ENCODE measurements around the gene TMEM50A.
"Not testable (repeated sequence)": the region's sequence is repeated elsewhere in the genome, so short reads cannot be mapped to it uniquely, and the experiment has no call there.

The TMEM50A gene

GRCh38 chr1:25337483-25338187 lies 499 bp upstream of the TMEM50A start:
- DNase-seq = peak; percentile 20

- no peak for DNase-seq
Measured at GRCh38 chr1:25338986-25339385, 852 bp downstream of the TMEM50A start.

DNA sequence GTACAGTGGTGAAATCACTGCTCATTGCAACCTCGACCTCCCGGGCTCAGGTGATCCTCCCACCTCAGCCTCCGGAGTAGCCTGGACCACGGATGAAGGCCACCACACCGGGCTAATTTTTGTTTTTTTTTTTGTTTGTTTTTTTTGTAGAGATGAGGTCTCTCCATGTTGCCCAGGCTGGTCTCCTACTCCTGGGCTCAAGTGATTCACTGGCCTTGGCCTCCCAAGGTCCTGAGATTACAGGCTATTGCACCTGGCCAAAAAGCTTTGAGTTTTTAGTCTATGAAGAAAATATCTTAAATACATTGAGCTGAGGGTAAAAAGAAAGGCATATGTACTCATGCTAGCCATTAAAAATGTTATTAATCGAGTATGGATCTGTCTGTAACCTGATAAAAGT lies 3.6 kb downstream of the TMEM50A start:
- no peak for DNase-seq

- DNase-seq = no peak
Measured at GRCh38 chr1:25342846-25343245, 4.7 kb downstream of the TMEM50A start.

DNA sequence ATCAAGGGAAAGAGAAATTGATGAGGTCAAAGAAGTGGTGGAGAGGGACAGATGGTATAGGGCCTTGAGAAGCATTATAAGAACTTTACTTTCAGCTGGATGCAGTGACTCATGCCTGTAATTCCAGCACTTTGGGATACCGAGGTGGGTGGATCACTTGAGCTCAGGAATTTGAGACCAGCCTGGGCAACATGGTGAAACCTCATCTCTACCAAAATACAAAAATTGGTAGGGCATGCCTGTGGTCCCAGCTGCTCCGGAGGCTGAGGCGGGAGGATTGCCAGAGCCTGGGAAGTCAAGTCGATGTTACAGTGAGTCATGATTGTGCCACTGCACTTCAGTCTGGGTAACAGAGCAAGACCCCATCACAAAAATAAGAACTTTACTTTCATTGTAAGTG lies 5.7 kb downstream of the TMEM50A start:
- no peak for DNase-seq

DNA sequence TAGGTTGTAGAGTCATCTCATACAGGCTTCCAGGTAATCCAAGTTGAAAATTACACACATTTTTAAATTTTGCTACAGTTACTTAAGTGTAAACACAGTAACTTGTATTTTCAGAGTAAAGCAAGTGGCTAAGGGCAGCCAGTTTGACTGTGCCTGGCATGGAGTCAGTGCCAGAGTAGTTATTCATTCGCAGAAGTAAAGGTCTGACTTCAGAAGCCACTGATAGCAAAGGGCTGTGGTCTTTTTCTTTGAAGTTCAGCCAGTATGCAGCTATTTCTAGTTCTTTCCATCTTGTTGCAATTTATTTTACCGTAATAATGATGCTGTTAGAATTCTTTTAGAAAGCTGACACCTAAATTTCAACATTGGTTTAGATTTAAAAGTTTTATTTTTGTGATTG lies 9.4 kb downstream of the TMEM50A start:
- no peak for DNase-seq

- no peak for DNase-seq
Measured at GRCh38 chr1:25349606-25350005, 11.5 kb downstream of the TMEM50A start.

DNA sequence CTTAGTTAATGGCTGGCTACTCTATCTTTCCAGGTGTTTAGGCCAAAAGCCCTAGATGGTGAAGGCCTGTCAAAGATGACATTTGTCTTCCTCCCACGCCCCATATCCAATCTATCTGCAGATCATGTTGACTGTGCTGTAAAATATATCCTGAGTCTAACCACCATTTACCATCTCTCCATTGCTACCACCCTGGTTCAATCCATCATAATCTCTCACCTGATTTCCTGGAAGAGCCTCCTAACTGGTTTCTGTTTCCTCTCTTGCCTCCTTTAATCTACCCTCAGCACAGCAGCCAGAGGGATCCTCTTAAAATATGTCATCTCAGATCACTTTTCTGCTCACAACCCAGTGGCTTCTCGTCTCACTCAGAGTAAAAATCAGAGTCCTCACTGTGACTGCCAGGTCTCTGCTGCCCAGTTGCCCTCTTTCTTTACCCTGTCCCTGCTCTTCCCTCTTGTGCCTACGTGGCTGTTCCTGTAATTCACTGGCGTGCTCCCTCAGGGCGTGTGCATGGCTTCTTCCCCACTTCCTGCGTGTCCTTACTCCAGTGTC lies 17.8 kb downstream of the TMEM50A start:
- DNase-seq = no peak

- DNase-seq = no peak
Measured at GRCh38 chr1:25356441-25356840, 18.3 kb downstream of the TMEM50A start.

GRCh38 chr1:25356848-25357247 lies 18.7 kb downstream of the TMEM50A start:
- DNase-seq = no peak

GRCh38 chr1:25360596-25361581 lies 22.8 kb downstream of the TMEM50A start:
- no peak for DNase-seq

DNA sequence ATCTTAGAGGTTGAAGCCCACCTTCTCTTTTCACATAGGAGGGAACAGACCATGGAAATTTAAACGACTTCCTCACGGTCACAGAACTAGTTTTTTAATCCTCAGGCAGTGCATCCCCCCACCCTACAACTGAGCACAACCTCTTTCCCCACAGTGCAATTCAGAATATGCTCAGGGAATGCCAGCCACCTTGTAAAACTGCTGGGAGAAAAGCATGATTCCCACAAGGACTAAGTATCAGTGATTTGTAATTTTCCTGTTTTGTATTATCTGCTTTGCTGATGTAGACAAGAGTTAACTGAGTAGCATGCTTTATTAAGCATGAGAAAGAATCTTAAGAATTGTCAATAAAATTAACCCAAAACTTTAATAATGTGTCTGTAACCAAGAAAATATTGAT lies 23.8 kb downstream of the TMEM50A start:
- DNase-seq = no peak

DNA sequence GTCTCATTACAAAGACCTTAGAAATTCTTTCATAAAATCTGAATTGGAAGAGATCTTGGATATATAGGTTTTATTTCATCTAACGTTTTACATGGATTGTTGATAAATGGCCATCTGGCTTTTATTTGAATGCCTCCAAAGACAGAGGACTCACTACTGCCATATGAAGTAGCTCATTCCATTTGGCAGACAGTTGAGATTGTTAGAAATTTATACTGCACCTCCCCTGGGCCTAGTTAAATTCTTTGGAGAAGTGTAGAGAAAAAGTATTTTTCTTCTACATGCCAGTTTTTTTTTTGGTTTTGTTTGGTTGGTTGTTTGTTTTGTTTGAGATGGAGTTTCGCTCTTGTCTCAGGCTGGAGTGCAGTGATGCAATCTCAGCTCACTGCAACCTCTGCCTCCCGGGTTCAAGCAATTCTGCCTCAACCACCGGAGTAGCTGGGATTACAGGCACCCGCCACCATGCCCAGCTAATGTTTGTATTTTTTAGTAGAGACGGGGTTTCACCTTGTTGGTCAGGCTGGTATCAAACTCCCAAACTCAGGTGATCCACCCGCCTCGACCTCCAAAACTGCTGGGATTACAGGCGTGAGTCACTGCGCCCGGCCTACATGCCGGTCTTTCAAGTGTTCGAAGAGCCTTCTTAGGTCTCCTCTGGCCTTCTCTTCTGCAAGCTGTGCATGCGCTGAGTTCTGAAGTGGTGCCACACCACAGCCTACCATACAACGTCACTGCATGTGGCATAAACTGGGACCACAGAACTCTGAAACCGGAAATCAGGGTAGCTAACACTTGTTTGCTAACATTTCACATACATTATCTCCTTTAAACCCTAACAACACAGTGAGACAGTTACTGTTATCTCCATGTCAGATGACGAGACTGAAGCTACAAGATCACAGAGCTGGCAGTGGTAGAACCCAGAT lies 24.8 kb downstream of the TMEM50A start:
- not testable (repeated sequence) for DNase-seq

- DNase-seq = no peak
Measured at GRCh38 chr1:25369241-25369640, 31.1 kb downstream of the TMEM50A start.

DNA sequence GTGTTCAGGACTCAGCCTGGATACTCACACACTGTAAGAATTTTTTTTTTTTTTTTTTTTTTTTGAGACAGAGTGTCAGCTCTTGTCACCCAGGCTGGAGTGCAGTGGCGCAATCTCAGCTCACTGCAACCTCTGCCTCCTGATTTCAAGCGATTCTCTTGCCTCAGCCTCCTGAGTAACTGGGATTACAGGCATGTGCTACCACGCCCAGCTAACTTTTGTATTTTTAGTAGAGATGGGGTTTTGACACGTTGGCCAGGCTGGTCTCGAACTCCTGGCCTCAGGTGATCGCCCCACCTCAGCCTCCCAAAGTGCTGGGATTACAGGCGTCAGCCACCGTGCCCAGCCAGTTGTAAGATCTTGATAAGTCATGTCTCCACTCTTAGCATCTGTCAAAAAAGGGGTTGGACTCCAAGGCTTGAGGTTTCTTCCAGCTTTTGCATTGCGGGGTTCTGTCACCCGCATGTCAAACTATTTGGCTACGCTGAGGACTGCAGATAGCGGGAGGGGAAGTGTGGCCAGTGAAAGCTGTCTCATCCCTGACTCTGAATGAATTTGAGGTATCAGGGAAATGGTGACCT lies 31.6 kb downstream of the TMEM50A start:
- not testable (repeated sequence) for DNase-seq

DNA sequence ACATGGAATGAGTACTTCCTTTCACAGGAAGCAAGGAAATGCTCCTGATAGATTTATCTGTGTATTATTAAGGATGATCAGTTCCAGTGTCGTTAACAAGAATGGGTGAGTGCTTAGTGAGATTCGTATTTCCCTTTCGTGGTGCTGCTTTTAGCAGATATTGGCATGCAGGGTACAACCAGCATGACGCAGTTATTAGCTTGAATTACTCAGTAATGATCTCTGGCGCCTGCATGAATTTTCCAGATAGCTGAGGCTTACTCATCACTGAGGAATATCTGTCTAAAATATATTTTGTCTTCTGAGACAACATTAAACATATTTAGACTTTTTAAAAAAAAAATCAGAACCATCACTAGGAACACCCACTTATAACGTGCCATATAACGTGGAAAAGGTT lies 33.6 kb downstream of the TMEM50A start:
- not testable (repeated sequence) for DNase-seq

GRCh38 chr1:25378367-25378766 lies 40.2 kb downstream of the TMEM50A start:
- not testable (repeated sequence) for DNase-seq

DNA sequence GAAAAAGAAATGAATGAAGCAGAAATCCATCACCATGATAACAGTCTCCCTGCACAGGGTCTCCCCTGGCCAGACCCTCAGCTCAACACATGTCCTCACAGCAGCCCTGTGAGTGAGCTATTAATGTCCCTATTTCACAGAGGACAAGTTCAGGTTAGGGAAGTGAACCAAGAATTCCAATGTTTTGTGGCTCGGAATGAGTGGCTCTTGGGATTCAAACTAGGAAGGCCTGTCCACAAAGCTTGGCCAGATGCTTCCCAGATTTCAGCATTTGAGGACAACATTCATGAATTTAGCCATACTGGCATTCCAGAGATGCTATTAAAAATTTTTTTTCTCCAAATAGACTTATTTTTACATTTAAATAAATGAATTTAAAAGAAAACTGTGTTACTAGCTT lies 44.4 kb downstream of the TMEM50A start:
- DNase-seq = not testable (repeated sequence)

DNA sequence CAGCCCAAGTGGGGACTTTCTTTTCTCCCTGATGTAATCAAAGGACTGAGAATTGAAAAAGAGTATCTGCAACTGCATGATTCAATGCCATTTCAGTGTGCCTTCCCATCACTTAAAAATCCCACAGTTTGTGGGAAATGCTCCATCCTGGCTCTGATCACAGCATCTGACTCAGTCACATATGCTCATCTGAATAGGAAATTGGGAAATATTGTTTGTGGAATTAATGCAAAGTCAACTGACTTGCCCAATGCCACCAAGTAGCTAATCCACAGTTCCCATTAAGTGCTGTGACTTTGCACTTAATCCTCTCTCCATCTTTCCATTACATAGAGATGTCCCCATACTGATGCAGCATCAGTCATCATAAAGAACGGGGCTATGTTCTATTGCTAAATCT lies 45.0 kb downstream of the TMEM50A start:
- not testable (repeated sequence) for DNase-seq

DNA sequence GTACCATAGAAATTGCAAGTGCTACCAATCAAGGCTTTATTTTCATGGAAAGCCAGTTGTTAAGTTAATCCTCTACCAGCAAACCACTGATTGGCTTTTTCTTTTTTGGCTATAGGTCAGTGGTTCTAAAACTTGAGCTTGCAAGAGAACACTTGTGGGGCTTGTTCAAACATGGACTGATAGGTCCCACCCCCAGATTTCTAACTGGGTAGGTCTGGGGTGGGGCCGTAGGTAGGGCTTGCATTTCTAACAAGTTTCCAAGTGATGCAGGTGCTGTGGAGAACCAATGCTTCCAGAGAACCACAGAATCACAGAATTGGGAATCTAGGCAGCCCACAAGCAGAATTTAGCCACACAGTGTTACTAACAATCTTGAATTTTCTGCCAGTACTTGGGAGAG lies 45.7 kb downstream of the TMEM50A start:
- not testable (repeated sequence) for DNase-seq

DNA sequence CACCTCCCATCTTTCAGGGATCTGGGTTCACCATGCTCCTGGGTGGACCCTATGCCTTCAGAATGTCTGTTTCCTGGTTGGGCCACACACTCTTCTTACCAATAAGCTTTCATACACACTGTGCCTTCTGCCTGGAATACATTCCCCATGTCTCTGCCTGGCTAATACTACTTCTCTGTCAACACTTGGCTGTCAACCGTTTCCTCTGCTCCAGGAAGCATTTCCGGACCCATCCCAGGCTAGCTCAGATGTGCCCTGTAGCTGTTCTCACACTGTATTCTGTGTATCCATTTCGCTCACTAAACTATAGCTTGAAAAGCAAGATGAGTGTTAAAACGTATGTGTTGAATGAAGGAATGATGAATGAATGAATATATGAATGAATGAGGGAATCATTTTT lies 49.0 kb downstream of the TMEM50A start:
- not testable (repeated sequence) for DNase-seq

DNA sequence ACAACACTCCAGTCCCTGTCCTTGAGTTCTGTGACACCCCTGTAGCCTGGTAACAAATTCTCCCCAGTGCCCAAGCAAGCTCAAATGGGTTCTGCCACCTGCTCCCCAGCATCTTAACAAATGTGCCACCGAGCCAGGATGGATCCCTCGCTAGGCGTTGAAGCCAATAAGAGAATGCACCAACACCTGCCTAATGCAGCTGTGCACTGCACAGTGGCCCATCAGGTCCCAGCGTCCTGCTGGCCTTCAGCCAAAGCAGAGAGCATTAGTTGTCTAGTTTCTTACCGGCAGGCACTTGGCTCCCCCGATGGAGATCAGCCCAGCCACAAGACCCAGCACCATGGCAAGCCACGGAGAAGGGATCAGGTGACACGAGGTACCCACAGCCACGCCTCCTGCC lies 50.6 kb downstream of the TMEM50A start:
- not testable (repeated sequence) for DNase-seq

Data from activated CD4-positive, alpha-beta T cell treated with anti-CD3 and anti-CD28 coated beads, Interleukin-2, amount 50 U/mL, for 1 hour (primary cell).